Neural crest cell (in vitro differentiated cells): ENCODE results near the gene RGS8. TPM values are rescaled to one million over a fixed set of nuclear protein-coding genes. Genes with fewer than 3 reads are reported as not detected.
A peak's percentile ranks its signal among the peaks of the same experiment; 100 is the strongest.
"Not testable (repeated sequence)": the region's sequence is repeated elsewhere in the genome, so short reads cannot be mapped to it uniquely, and the experiment has no call there.

Experiments
- DNase-seq: peaks from one replicate; pipeline ENCODE4 v3.0.0; 2021; ENCODE audit warnings: low read depth, mixed read lengths, low spot score
- H3K27ac Mint-ChIP-seq: one replicate; pipeline ENCODE4 v1.8.0; 2021; ENCODE audit warnings: mild to moderate bottlenecking, mixed read lengths; ENCODE audit not compliant: unreplicated experiment
- H3K27me3 Mint-ChIP-seq: 2 replicates; pipeline ENCODE4 v1.8.0; 2021; ENCODE audit warnings: low read depth, mild to moderate bottlenecking, mixed read lengths
- H3K36me3 Mint-ChIP-seq: 2 replicates; pipeline ENCODE4 v1.8.0; 2021; ENCODE audit warnings: low read depth, mild to moderate bottlenecking, mixed read lengths
- H3K4me1 Mint-ChIP-seq: 2 replicates; pipeline ENCODE4 v1.8.0; 2021; ENCODE audit warnings: mixed read lengths
- H3K4me3 Mint-ChIP-seq: one replicate; pipeline ENCODE4 v1.8.0; 2021; ENCODE audit warnings: mild to moderate bottlenecking, mixed read lengths
- H3K9me3 Mint-ChIP-seq: 2 replicates; pipeline ENCODE4 v1.8.0; 2021; ENCODE audit warnings: mixed read lengths
- CTCF ChIP-seq: fragments of 200-600 bp; sonication (generic); conservative IDR thresholded peaks from 2 replicates; pipeline ENCODE4 v1.5.0; 2021; ENCODE audit warnings: antibody characterized with exemption, mild to moderate bottlenecking
- total RNA-seq: library from RNA; stranded (reverse); gene quantifications from 2 replicates; pipeline ENCODE4 v1.2.1, GENCODE V29; 2021

RGS8 gene
- total RNA-seq, 1 donor from 2014 or later: 1.8 TPM

GRCh38 chr1:182702826-182703524 is 18.6 kb upstream of the RGS8 start:
- H3K4me1 Mint-ChIP-seq: peaks cover 28% of the 10 kb centered on the region
- no peak for DNase-seq
- H3K27ac Mint-ChIP-seq: no peak overlapping the region
- no peaks in the 10 kb centered on the region for H3K9me3 Mint-ChIP-seq
- no peak for TF ChIP-seq CTCF
- no peak overlapping the region for H3K4me3 Mint-ChIP-seq
- H3K36me3 Mint-ChIP-seq: no peaks in the 10 kb centered on the region
- H3K27me3 Mint-ChIP-seq: no peaks in the 10 kb centered on the region

DNA sequence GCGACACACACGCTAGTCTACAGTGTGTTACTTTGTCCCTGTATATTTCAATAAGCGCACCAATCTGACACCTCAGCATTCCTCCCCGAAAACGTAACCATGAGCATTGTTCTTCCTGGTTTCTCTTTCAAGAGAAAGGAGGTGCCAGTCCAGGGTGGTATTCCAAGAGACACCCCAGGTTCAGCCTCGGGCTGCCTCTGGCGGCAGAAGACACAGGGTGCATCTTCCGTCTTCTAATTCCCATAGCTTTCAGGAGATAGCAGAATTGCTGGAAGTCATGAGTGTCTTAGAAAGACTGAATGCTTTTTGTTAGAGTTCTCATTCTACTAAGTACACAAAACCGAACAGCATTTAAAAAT is 15.9 kb upstream of the RGS8 start:
- no peak overlapping the region for H3K4me3 Mint-ChIP-seq
- TF ChIP-seq CTCF: no peak
- H3K4me1 Mint-ChIP-seq: peaks cover 37% of the 10 kb centered on the region
- H3K27ac Mint-ChIP-seq: no peak overlapping the region
- no peaks in the 10 kb centered on the region for H3K27me3 Mint-ChIP-seq
- no peak for DNase-seq
- no peaks in the 10 kb centered on the region for H3K9me3 Mint-ChIP-seq
- H3K36me3 Mint-ChIP-seq: no peaks in the 10 kb centered on the region

- Mint-ChIP-seq H3K4me3 (no peak overlapping the region), H3K4me1 (peaks cover 37% of the 10 kb centered on the region), H3K9me3 (no peaks in the 10 kb centered on the region), H3K27ac (peak overlapping the region; percentile 40), H3K27me3 (no peaks in the 10 kb centered on the region), H3K36me3 (no peaks in the 10 kb centered on the region)
- no peak for TF ChIP-seq CTCF
- DNase-seq: peak; percentile 32
Measured at GRCh38 chr1:182699393-182700350, 15.3 kb upstream of the RGS8 start.

DNA sequence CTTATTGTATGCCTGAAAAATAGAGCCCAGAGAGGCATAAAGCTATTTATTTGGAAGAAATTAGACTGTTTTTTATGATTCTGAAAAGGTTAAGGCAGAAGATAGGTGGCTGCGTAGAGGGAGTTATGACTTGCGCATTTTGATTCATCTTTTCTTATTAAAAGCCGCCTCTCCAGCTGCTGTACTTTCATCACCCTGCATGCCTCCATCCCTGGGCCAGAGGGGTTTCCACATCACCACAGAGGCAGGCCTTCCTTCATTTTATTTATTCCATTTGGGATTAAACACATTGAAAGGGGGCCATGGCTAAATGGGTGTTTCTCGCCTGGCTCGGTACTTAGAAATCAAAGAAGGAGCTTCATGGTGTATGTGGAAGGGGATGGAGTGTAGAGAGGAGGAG is 14.6 kb upstream of the RGS8 start:
- no peaks in the 10 kb centered on the region for H3K9me3 Mint-ChIP-seq
- H3K27me3 Mint-ChIP-seq: no peaks in the 10 kb centered on the region
- TF ChIP-seq CTCF: no peak
- no peaks in the 10 kb centered on the region for H3K36me3 Mint-ChIP-seq
- peaks cover 37% of the 10 kb centered on the region for H3K4me1 Mint-ChIP-seq
- H3K4me3 Mint-ChIP-seq: no peak overlapping the region
- peak overlapping the region; percentile 11 for H3K27ac Mint-ChIP-seq
- DNase-seq: no peak

DNA sequence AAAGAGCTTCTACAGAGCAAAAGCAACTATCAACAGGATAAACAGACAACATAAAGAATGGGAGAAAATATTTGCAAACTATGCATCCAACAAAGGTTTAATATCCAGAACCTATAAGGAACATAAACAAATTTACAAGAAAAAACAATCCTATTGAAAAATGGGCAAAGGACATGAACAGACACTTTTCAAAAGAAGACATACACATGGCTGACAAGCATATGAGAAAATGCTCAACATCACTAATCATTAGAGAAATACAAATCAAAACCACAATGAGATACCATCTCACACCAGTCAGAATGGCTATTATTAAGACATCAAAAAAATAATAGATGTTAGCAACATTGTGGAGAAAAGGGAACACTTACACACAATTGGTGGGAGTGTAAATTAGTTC is 8.8 kb upstream of the RGS8 start:
- not testable (repeated sequence) for H3K27me3 Mint-ChIP-seq, H3K4me3 Mint-ChIP-seq, H3K27ac Mint-ChIP-seq, H3K4me1 Mint-ChIP-seq, H3K36me3 Mint-ChIP-seq, DNase-seq
- peaks cover 11% of the 10 kb centered on the region for H3K9me3 Mint-ChIP-seq
